HL-60 (cell line): ENCODE results near the gene RPL21.

ENCODE experiments used
- DNase-seq, 2 experiments: peaks; one replicate each; pipeline ENCODE4 v3.0.0-alpha.2; 2010 to 2020; ENCODE audit warnings: low read depth in 1 of 2, low spot score in 1 of 2
- H3K27ac ChIP-seq: fragments of 250-450 bp; sonication (Bioruptor Pico); replicated peaks from 2 replicates; pipeline ENCODE4 v1.5.1; 2020; ENCODE audit warnings: mild to moderate bottlenecking, moderate library complexity
- H3K27me3 ChIP-seq: fragments of 250-450 bp; sonication (Bioruptor Pico); 2 replicates; pipeline ENCODE4 v1.5.1; 2021; ENCODE audit warnings: mild to moderate bottlenecking, moderate library complexity; ENCODE audit not compliant: insufficient read depth, poor library complexity, severe bottlenecking
- H3K4me3 ChIP-seq: replicated peaks from 2 replicates; pipeline ENCODE4 v1.5.1; 2011; ENCODE audit warnings: mild to moderate bottlenecking, control low read depth, low read length; ENCODE audit not compliant: insufficient read depth
- CTCF ChIP-seq: IDR thresholded peaks from one replicate; pipeline ENCODE4 v1.5.1; 2011; ENCODE audit warnings: low read length, control low read depth, inconsistent platforms; ENCODE audit not compliant: insufficient read depth
- GABPA ChIP-seq: IDR thresholded peaks from 2 replicates; pipeline ENCODE4 v1.6.1; 2012; ENCODE audit warnings: low read depth
- POLR2AphosphoS5 ChIP-seq: IDR thresholded peaks from 2 replicates; pipeline ENCODE4 v1.6.1; 2012; ENCODE audit warnings: low read depth
- REST ChIP-seq: IDR thresholded peaks from 2 replicates; pipeline ENCODE4 v1.6.1; 2012; ENCODE audit warnings: low read depth; ENCODE audit not compliant: insufficient replicate concordance
- SPI1 ChIP-seq: IDR thresholded peaks from 2 replicates; pipeline ENCODE4 v1.6.1; 2012; ENCODE audit warnings: low read depth, mild to moderate bottlenecking, borderline replicate concordance

Gene RPL21

GRCh38 chr13:27280841-27281240, 29.5 kb downstream of the RPL21 start:
- no peak overlapping the region for H3K27ac ChIP-seq
- H3K27me3 ChIP-seq, result peaks cover 2% of the 10 kb centered on the region
- no peak overlapping the region for H3K4me3 ChIP-seq
- TF ChIP-seq CTCF (no peak), POLR2AphosphoS5 (no peak), SPI1 (no peak), REST (no peak), GABPA (no peak)
- no peak for DNase-seq

GRCh38 chr13:27281420-27281819, 30.1 kb downstream of the RPL21 start:
- Histone ChIP-seq H3K27ac (no peak overlapping the region), H3K27me3 (peaks cover 2% of the 10 kb centered on the region), H3K4me3 (no peak overlapping the region)
- TF ChIP-seq SPI1 (no peak), GABPA (no peak), REST (no peak), POLR2AphosphoS5 (no peak), CTCF (no peak)
- no peak for DNase-seq

- TF ChIP-seq CTCF (no peak), GABPA (no peak), POLR2AphosphoS5 (no peak), REST (no peak), SPI1 (no peak)
- peak in 1 of 2 experiments; percentile 33 for DNase-seq
- H3K27me3 ChIP-seq, result no peaks in the 10 kb centered on the region
- H3K27ac ChIP-seq, result no peak overlapping the region
- no peak overlapping the region for H3K4me3 ChIP-seq
These were observed 32.6 kb downstream of the RPL21 start for GRCh38 chr13:27283906-27284493.
